ENCODE data around the gene TRIM43B. TPM values are rescaled to one million over a fixed set of nuclear protein-coding genes. Genes with fewer than 3 reads are reported as not detected.
"Not testable (repeated sequence)": the region's sequence is repeated elsewhere in the genome, so short reads cannot be mapped to it uniquely, and the experiment has no call there.

TRIM43B gene
- total RNA-seq, 1 experiment from 2014 or later, result not detected

- H4K20me1 ChIP-seq (ENCODE audit: control insufficient read depth, insufficient read depth, insufficient read length); H3T11ph ChIP-seq (ENCODE audit: low read length); H2BK15ac ChIP-seq (ENCODE audit: low read depth, low read length); H3K27ac Mint-ChIP-seq; H2AK5ac ChIP-seq (ENCODE audit: insufficient read length, low read length); H3K36me3 Mint-ChIP-seq (ENCODE audit: insufficient read depth in 1 of 3, low read depth in 3 of 3); H3K56ac ChIP-seq (ENCODE audit: insufficient read length, low read depth, low read length); H3K27me3 ChIP-seq (ENCODE audit: insufficient read depth, low read length); H3K9ac ChIP-seq (ENCODE audit: extremely low read depth, insufficient read length, low read length); H4K91ac ChIP-seq (ENCODE audit: insufficient read length, low read depth, low read length); H3K27ac ChIP-seq (ENCODE audit: insufficient read length, low read depth, low read length); H3K79me1 ChIP-seq (ENCODE audit: insufficient read depth, low read depth, low read length, poor library complexity, severe bottlenecking); H3K9me3 Mint-ChIP-seq; H3K14ac ChIP-seq (ENCODE audit: insufficient read depth, low read length); H3K4ac ChIP-seq (ENCODE audit: low read depth, low read length); DNase-seq; H2BK12ac ChIP-seq (ENCODE audit: insufficient read length, low read depth, low read length); H2BK120ac ChIP-seq (ENCODE audit: low read depth, low read length, poor library complexity, severe bottlenecking); H3K18ac ChIP-seq (ENCODE audit: insufficient read length, low read depth, low read length); H3K4me1 ChIP-seq (ENCODE audit: insufficient read depth, low read length); H3K79me2 ChIP-seq (ENCODE audit: insufficient read depth, low read length); H2BK20ac ChIP-seq (ENCODE audit: low read depth, low read length, poor library complexity, severe bottlenecking); H2AFZ ChIP-seq (ENCODE audit: low read length); H3K27me3 Mint-ChIP-seq (ENCODE audit: low read depth); H3K9me3 ChIP-seq (ENCODE audit: control insufficient read depth, low read depth, low read length); H4K5ac ChIP-seq (ENCODE audit: insufficient read length, low read depth, low read length); H3K4me2 ChIP-seq (ENCODE audit: insufficient read depth, insufficient read length, low read length); H2BK5ac ChIP-seq (ENCODE audit: insufficient read length, low read length); H3K4me3 Mint-ChIP-seq; H3K23ac ChIP-seq (ENCODE audit: insufficient read length, low read depth, low read length); H3K4me1 Mint-ChIP-seq; H4K8ac ChIP-seq (replicated peaks; ENCODE audit: insufficient read length, low read depth, low read length); H3K23me2 ChIP-seq (ENCODE audit: insufficient read length, low read depth, low read length, poor library complexity, severe bottlenecking): not testable (repeated sequence)
- WGBS (ENCODE audit: extremely low coverage, insufficient read length, low lambda C conversion rate), result no CpG with 5 or more reads among the region's 3 CpGs
Observed at GRCh38 chr2:95475025-95475424, 9.5 kb downstream of the TRIM43B start.

GRCh38 chr2:95467984-95468383 lies 16.6 kb downstream of the TRIM43B start:
- H3K9ac ChIP-seq (ENCODE audit: extremely low read depth, insufficient read length, low read length); H3K4me1 ChIP-seq (ENCODE audit: insufficient read depth, low read length); H3K79me2 ChIP-seq (ENCODE audit: insufficient read depth, low read length); H4K91ac ChIP-seq (ENCODE audit: insufficient read length, low read depth, low read length); H2BK15ac ChIP-seq (ENCODE audit: low read depth, low read length); H4K20me1 ChIP-seq (ENCODE audit: control insufficient read depth, insufficient read depth, insufficient read length); H3T11ph ChIP-seq (ENCODE audit: low read length); H2BK120ac ChIP-seq (ENCODE audit: low read depth, low read length, poor library complexity, severe bottlenecking); H3K9me3 ChIP-seq (ENCODE audit: control insufficient read depth, low read depth, low read length); H3K79me1 ChIP-seq (ENCODE audit: insufficient read depth, low read depth, low read length, poor library complexity, severe bottlenecking); H2BK12ac ChIP-seq (ENCODE audit: insufficient read length, low read depth, low read length); H3K56ac ChIP-seq (ENCODE audit: insufficient read length, low read depth, low read length); DNase-seq; H3K27ac Mint-ChIP-seq; H3K4me2 ChIP-seq (ENCODE audit: insufficient read depth, insufficient read length, low read length); H2AFZ ChIP-seq (ENCODE audit: low read length); H3K27me3 ChIP-seq (ENCODE audit: insufficient read depth, low read length); H3K9me3 Mint-ChIP-seq; H3K23me2 ChIP-seq (ENCODE audit: insufficient read length, low read depth, low read length, poor library complexity, severe bottlenecking); H4K5ac ChIP-seq (ENCODE audit: insufficient read length, low read depth, low read length); H3K4ac ChIP-seq (ENCODE audit: low read depth, low read length); H2AK5ac ChIP-seq (ENCODE audit: insufficient read length, low read length); H3K23ac ChIP-seq (ENCODE audit: insufficient read length, low read depth, low read length); H3K18ac ChIP-seq (ENCODE audit: insufficient read length, low read depth, low read length); H3K27me3 Mint-ChIP-seq (ENCODE audit: low read depth); H3K4me3 Mint-ChIP-seq; H3K36me3 Mint-ChIP-seq (ENCODE audit: insufficient read depth in 1 of 3, low read depth in 3 of 3); H2BK20ac ChIP-seq (ENCODE audit: low read depth, low read length, poor library complexity, severe bottlenecking); H3K4me1 Mint-ChIP-seq; H4K8ac ChIP-seq (replicated peaks; ENCODE audit: insufficient read length, low read depth, low read length); H2BK5ac ChIP-seq (ENCODE audit: insufficient read length, low read length); H3K27ac ChIP-seq (ENCODE audit: insufficient read length, low read depth, low read length); H3K14ac ChIP-seq (ENCODE audit: insufficient read depth, low read length): not testable (repeated sequence)
- WGBS (ENCODE audit: extremely low coverage, insufficient read length, low lambda C conversion rate), result no CpG with 5 or more reads among the region's 3 CpGs
